Neural cell (in vitro differentiated cells): Measurements from ENCODE around the gene WNT3A. TPM values are rescaled to one million over a fixed set of nuclear protein-coding genes. Genes with fewer than 3 reads are reported as not detected.

ENCODE experiments used
- H2AFZ ChIP-seq: fragments of 200-600, 300-800 bp; sonication (generic), shearing (Covaris generic); 2 replicates; pipeline ENCODE4 v1.6.0; 2014; ENCODE audit warnings: low read depth, mild to moderate bottlenecking, antibody characterized with exemption, low read length, moderate library complexity
- H3F3A ChIP-seq: fragments of 200-600 bp; shearing (Covaris generic); 2 replicates; pipeline ENCODE4 v1.6.1; 2016; ENCODE audit warnings: mild to moderate bottlenecking, moderate library complexity, mixed read lengths, antibody characterized with exemption, low read length; ENCODE audit not compliant: insufficient read depth, poor library complexity, severe bottlenecking
- H3K27ac ChIP-seq: fragments of 200-600, 300-800 bp; sonication (generic), shearing (Covaris generic); 2 replicates; pipeline ENCODE4 v1.5.1; 2014; ENCODE audit warnings: mild to moderate bottlenecking, low read length, moderate library complexity
- H3K27me3 ChIP-seq: fragments of 300-800, 200-600 bp; sonication (generic), shearing (Covaris generic); 2 replicates; pipeline ENCODE4 v1.6.0; 2014; ENCODE audit warnings: mild to moderate bottlenecking, low read depth, low read length, moderate library complexity; ENCODE audit not compliant: insufficient read depth
- H3K36me3 ChIP-seq: fragments of 300-800, 200-600 bp; sonication (generic), shearing (Covaris generic); 2 replicates; pipeline ENCODE4 v1.5.1; 2014; ENCODE audit warnings: mild to moderate bottlenecking, antibody characterized with exemption, low read length, moderate library complexity; ENCODE audit not compliant: insufficient read depth
- H3K4me2 ChIP-seq: fragments of 300-800, 200-600 bp; sonication (generic), shearing (Covaris generic); 2 replicates; pipeline ENCODE4 v1.6.0; 2014; ENCODE audit warnings: mild to moderate bottlenecking, low read length
- H3K4me3 ChIP-seq: fragments of 300-800, 200-600 bp; sonication (generic), shearing (Covaris generic); 2 replicates; pipeline ENCODE4 v1.5.1; 2014; ENCODE audit warnings: mild to moderate bottlenecking, low read length, moderate library complexity
- H3K79me2 ChIP-seq: fragments of 200-600 bp; shearing (Covaris generic); replicated peaks from 2 replicates; pipeline ENCODE4 v1.6.0; 2014; ENCODE audit warnings: mild to moderate bottlenecking, low read length, moderate library complexity; ENCODE audit not compliant: insufficient read depth
- H3K9ac ChIP-seq: fragments of 300-800, 200-600 bp; sonication (generic), shearing (Covaris generic); 2 replicates; pipeline ENCODE4 v1.6.1; 2016; ENCODE audit warnings: mild to moderate bottlenecking, low read length, mixed read lengths
- H3K9me2 ChIP-seq: fragments of 200-600 bp; shearing (Covaris generic); 2 replicates; pipeline ENCODE4 v1.6.1; 2016; ENCODE audit warnings: mild to moderate bottlenecking, low read length, mixed read lengths; ENCODE audit not compliant: insufficient read depth
- H3K9me3 ChIP-seq: fragments of 200-600, 300-800 bp; sonication (generic), shearing (Covaris generic); 2 replicates; pipeline ENCODE4 v1.6.1; 2016; ENCODE audit warnings: mild to moderate bottlenecking, mixed run types, low read length, moderate library complexity, mixed read lengths
- H4K20me1 ChIP-seq: fragments of 200-600 bp; shearing (Covaris generic); 2 replicates; pipeline ENCODE4 v1.6.1; 2016; ENCODE audit warnings: mild to moderate bottlenecking, mixed run types; ENCODE audit not compliant: insufficient read depth
- CTCF ChIP-seq: fragments of 450-650 bp; IDR thresholded peaks from 2 replicates; pipeline ENCODE4 v1.5.1; 2014; ENCODE audit warnings: antibody characterized with exemption, mild to moderate bottlenecking, moderate library complexity; ENCODE audit not compliant: poor library complexity, severe bottlenecking
- EP300 ChIP-seq: fragments of 450-650 bp; conservative IDR thresholded peaks from 2 replicates; pipeline ENCODE4 v1.6.1; 2014; ENCODE audit warnings: antibody characterized with exemption, mild to moderate bottlenecking, moderate library complexity; ENCODE audit not compliant: poor library complexity, severe bottlenecking
- EZH2 ChIP-seq: fragments of 200-600, 300-800 bp; shearing (Covaris generic), sonication (generic); IDR thresholded peaks from 2 replicates; pipeline ENCODE4 v1.6.1; 2014; ENCODE audit warnings: antibody characterized with exemption, low read length, borderline replicate concordance, mild to moderate bottlenecking; ENCODE audit not compliant: insufficient read depth, poor library complexity, severe bottlenecking
- MXI1 ChIP-seq: fragments of 450-650 bp; conservative IDR thresholded peaks from 2 replicates; pipeline ENCODE4 v1.6.1; 2014; ENCODE audit warnings: antibody characterized with exemption, mild to moderate bottlenecking; ENCODE audit not compliant: poor library complexity, severe bottlenecking
- POLR2AphosphoS5 ChIP-seq: IDR thresholded peaks from 2 replicates; pipeline ENCODE4 v1.6.1; 2012
- RAD21 ChIP-seq: fragments of 450-650 bp; conservative IDR thresholded peaks from 2 replicates; pipeline ENCODE4 v1.6.1; 2014; ENCODE audit warnings: antibody characterized with exemption, mild to moderate bottlenecking, moderate library complexity
- SMC3 ChIP-seq: fragments of 450-650 bp; conservative IDR thresholded peaks from 2 replicates; pipeline ENCODE4 v1.6.1; 2014; ENCODE audit warnings: antibody characterized with exemption, mild to moderate bottlenecking, moderate library complexity; ENCODE audit not compliant: poor library complexity
- TAF1 ChIP-seq: IDR thresholded peaks from 2 replicates; pipeline ENCODE4 v1.6.1; 2012; ENCODE audit warnings: low read depth
- polyA plus RNA-seq: library from polyadenylated mRNA; depleted of rRNA; stranded (reverse); fragments of >200 nt; gene quantifications from 2 replicates; pipeline ENCODE4 v1.2.3, GENCODE V29; 2014
- TF ChIP-seq, protein P1 (sequence below): IDR thresholded peaks from 2 replicates; pipeline ENCODE4 v1.6.1; 2012; ENCODE audit warnings: borderline replicate concordance

The WNT3A gene
- polyA plus RNA-seq, 1 donor from 2014 or later: 0.14 TPM

DNA sequence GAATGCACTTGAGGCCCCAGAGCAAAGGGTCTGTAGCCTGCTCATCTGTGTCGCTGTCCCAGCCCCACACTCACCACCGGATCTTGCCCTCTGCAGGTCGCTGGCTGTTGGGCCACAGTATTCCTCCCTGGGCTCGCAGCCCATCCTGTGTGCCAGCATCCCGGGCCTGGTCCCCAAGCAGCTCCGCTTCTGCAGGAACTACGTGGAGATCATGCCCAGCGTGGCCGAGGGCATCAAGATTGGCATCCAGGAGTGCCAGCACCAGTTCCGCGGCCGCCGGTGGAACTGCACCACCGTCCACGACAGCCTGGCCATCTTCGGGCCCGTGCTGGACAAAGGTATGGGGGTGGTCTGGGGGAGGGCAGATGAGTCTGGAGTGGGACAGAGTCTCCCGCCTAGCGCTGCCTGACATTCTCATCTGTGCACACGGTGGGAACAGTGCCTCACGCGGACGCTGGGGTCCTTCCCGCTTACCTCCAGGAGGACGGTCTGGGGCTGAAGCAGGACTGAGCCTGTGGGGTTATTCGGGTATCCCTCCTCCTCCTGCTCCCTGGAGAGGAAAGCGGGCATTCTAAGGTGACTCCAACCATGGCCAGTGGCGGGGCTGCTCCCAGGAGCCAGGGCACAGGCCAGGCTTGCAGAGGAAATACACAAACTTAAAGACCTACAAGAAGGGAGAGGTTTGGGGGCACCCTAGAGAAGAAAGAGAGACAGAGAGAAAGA, 15.9 kb downstream of the WNT3A start:
- Histone ChIP-seq H3K9ac (no peak overlapping the region), H3K9me3 (no peaks in the 10 kb centered on the region), H3K4me2 (no peak overlapping the region), H3K36me3 (no peaks in the 10 kb centered on the region), H4K20me1 (no peaks in the 10 kb centered on the region), H3K27me3 (no peaks in the 10 kb centered on the region), H3K4me3 (no peak overlapping the region), H2AFZ (no peak overlapping the region), H3K9me2 (no peaks in the 10 kb centered on the region), H3K79me2 (no peaks in the 10 kb centered on the region), H3F3A (no peaks in the 10 kb centered on the region), H3K27ac (no peak overlapping the region)
- TF ChIP-seq EP300 (no peak), MXI1 (no peak), RAD21 (no peak), CTCF (no peak), EZH2 (no peak), TAF1 (no peak), SMC3 (no peak), POLR2AphosphoS5 (no peak)
- TF ChIP-seq, protein P1, sequence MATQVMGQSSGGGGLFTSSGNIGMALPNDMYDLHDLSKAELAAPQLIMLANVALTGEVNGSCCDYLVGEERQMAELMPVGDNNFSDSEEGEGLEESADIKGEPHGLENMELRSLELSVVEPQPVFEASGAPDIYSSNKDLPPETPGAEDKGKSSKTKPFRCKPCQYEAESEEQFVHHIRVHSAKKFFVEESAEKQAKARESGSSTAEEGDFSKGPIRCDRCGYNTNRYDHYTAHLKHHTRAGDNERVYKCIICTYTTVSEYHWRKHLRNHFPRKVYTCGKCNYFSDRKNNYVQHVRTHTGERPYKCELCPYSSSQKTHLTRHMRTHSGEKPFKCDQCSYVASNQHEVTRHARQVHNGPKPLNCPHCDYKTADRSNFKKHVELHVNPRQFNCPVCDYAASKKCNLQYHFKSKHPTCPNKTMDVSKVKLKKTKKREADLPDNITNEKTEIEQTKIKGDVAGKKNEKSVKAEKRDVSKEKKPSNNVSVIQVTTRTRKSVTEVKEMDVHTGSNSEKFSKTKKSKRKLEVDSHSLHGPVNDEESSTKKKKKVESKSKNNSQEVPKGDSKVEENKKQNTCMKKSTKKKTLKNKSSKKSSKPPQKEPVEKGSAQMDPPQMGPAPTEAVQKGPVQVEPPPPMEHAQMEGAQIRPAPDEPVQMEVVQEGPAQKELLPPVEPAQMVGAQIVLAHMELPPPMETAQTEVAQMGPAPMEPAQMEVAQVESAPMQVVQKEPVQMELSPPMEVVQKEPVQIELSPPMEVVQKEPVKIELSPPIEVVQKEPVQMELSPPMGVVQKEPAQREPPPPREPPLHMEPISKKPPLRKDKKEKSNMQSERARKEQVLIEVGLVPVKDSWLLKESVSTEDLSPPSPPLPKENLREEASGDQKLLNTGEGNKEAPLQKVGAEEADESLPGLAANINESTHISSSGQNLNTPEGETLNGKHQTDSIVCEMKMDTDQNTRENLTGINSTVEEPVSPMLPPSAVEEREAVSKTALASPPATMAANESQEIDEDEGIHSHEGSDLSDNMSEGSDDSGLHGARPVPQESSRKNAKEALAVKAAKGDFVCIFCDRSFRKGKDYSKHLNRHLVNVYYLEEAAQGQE: no peak

DNA sequence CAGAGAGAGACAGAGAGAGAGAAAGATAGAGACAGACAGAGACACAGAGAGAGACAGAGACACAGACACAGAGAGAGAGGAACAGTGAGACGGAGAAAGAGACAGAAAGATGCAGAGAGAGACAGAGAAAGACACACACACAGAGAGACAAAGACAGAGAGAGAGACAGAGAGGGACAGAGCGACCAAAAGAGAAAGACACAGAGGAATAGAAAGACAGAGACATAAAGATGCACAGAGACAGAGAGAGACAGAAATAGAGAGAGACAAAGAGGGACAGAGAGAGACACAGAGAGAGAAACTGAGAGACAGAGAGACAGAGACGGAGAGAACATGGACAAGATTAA, 16.5 kb downstream of the WNT3A start:
- no peaks in the 10 kb centered on the region for H3K79me2 ChIP-seq
- no peak for TF ChIP-seq MXI1
- no peak for TF ChIP-seq CTCF
- TF ChIP-seq, protein P1: no peak
- no peak for TF ChIP-seq RAD21
- no peaks in the 10 kb centered on the region for H3K36me3 ChIP-seq
- no peak overlapping the region for H3K27ac ChIP-seq
- H2AFZ ChIP-seq: no peak overlapping the region
- H3F3A ChIP-seq: no peaks in the 10 kb centered on the region
- H3K9me2 ChIP-seq: no peaks in the 10 kb centered on the region
- no peaks in the 10 kb centered on the region for H3K9me3 ChIP-seq
- H3K9ac ChIP-seq: no peak overlapping the region
- H3K4me3 ChIP-seq: no peak overlapping the region
- no peaks in the 10 kb centered on the region for H3K27me3 ChIP-seq
- no peaks in the 10 kb centered on the region for H4K20me1 ChIP-seq
- no peak overlapping the region for H3K4me2 ChIP-seq
